ENCODE data around the gene ADAM22.

ADAM22 gene

DNA sequence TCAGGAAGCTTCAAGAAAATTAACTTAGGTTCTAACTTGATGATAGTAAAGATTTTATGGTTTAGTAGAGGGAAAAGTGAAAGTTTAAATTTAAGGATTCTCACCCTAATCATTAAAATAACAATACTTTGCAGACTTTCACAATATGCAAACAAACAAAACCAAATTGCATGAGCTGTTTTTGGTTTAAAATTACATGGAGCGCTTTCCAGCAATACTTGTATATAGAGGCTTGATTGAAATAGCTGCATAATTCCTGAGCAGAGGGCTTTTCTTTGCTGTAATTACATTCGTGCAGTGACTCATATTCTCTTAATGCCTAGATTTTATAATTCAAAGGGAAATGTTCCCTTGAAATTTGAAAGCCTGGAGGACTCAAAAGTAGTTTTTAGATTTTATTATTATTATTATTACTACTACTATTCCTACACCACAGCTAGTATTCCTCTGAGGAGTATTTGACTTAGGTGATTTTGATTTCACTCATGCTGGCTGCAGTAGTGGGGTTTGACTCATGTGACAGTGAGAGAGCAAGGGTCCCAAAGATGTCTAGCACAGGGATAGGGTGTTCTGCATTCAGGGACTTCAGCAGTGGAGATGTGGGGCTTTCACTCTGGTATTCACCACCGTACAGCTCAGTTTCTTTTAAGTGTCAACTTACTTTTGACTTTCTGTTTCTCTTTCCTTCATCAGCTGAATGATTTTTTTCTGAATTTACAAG is 138.1 kb downstream of the ADAM22 start:
- H3K4me1 ChIP-seq (ENCODE audit: control insufficient read depth, insufficient read depth, low read length), result peaks cover 2% of the 10 kb centered on the region; the same call in 1 of the 2 replicates
- no peaks in the 10 kb centered on the region for H3K9me3 ChIP-seq (ENCODE audit: control insufficient read depth, insufficient read depth, low read length)
- H3K4me3 ChIP-seq (ENCODE audit: low read length), result no peak overlapping the region
- DNase-seq (ENCODE audit: low read depth, low spot score), result no peak
- H3K36me3 ChIP-seq (ENCODE audit: control insufficient read depth, insufficient read depth, low read length), result no peaks in the 10 kb centered on the region
- no peak overlapping the region for H3K27ac ChIP-seq (ENCODE audit: low read length)
- no CpG with 5 or more reads among the region's 3 CpGs for WGBS (ENCODE audit: insufficient coverage, insufficient read length)
- H3K27me3 ChIP-seq (ENCODE audit: control insufficient read depth, insufficient read depth, low read length), result no peaks in the 10 kb centered on the region

GRCh38 chr7:88072715-88073055 is 138.6 kb downstream of the ADAM22 start:
- no peak for DNase-seq (ENCODE audit: low read depth, low spot score)
- no CpG with 5 or more reads among the region's 1 CpG for WGBS (ENCODE audit: insufficient coverage, insufficient read length)
- Histone ChIP-seq H3K9me3 (ENCODE audit: control insufficient read depth, insufficient read depth, low read length) (no peaks in the 10 kb centered on the region), H3K4me1 (ENCODE audit: control insufficient read depth, insufficient read depth, low read length) (peaks cover 2% of the 10 kb centered on the region; the same call in 1 of the 2 replicates), H3K36me3 (ENCODE audit: control insufficient read depth, insufficient read depth, low read length) (no peaks in the 10 kb centered on the region), H3K27ac (ENCODE audit: low read length) (no peak overlapping the region), H3K27me3 (ENCODE audit: control insufficient read depth, insufficient read depth, low read length) (no peaks in the 10 kb centered on the region), H3K4me3 (ENCODE audit: low read length) (no peak overlapping the region)

DNA sequence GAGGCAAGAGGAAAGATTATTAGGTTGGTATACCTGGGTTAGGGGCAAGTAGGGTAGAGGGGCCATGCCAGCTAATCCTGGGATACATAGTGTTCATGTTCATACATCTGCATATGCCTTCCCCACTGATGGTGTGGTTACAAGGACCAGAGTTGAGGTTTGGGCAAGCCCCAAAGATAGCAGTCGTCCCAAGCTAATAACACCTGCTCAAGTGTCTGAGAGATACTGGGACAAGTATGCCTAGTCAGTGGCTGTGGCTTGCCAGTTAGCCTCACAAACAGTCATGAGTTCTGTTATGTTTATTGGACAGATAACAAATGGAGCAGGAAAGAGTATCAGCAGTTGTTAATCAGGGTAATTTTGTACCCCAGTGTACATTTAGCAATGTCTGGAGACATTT is 139.6 kb downstream of the ADAM22 start:
- Histone ChIP-seq H3K4me1 (ENCODE audit: control insufficient read depth, insufficient read depth, low read length) (peaks cover 2% of the 10 kb centered on the region; the same call in 1 of the 2 replicates), H3K27ac (ENCODE audit: low read length) (no peak overlapping the region)
- DNase-seq (ENCODE audit: low read depth, low spot score), result no peak

GRCh38 chr7:88075216-88075615 is 141.2 kb downstream of the ADAM22 start:
- no peaks in the 10 kb centered on the region for H3K9me3 ChIP-seq (ENCODE audit: control insufficient read depth, insufficient read depth, low read length)
- H3K27ac ChIP-seq (ENCODE audit: low read length), result no peak overlapping the region
- no peaks in the 10 kb centered on the region for H3K36me3 ChIP-seq (ENCODE audit: control insufficient read depth, insufficient read depth, low read length)
- H3K4me1 ChIP-seq (ENCODE audit: control insufficient read depth, insufficient read depth, low read length), result no peaks in the 10 kb centered on the region
- no peak overlapping the region for H3K4me3 ChIP-seq (ENCODE audit: low read length)
- DNase-seq (ENCODE audit: low read depth, low spot score), result no peak
- no peaks in the 10 kb centered on the region for H3K27me3 ChIP-seq (ENCODE audit: control insufficient read depth, insufficient read depth, low read length)
- WGBS (ENCODE audit: insufficient coverage, insufficient read length), result no CpG with 5 or more reads among the region's 2 CpGs

More for the DNA sequence above, 139.6 kb downstream of the ADAM22 start:
- no CpG with 5 or more reads among the region's 1 CpG for WGBS (ENCODE audit: insufficient coverage, insufficient read length)
- Histone ChIP-seq H3K27me3 (ENCODE audit: control insufficient read depth, insufficient read depth, low read length) (no peaks in the 10 kb centered on the region), H3K36me3 (ENCODE audit: control insufficient read depth, insufficient read depth, low read length) (no peaks in the 10 kb centered on the region), H3K4me3 (ENCODE audit: low read length) (no peak overlapping the region), H3K9me3 (ENCODE audit: control insufficient read depth, insufficient read depth, low read length) (no peaks in the 10 kb centered on the region)

DNA sequence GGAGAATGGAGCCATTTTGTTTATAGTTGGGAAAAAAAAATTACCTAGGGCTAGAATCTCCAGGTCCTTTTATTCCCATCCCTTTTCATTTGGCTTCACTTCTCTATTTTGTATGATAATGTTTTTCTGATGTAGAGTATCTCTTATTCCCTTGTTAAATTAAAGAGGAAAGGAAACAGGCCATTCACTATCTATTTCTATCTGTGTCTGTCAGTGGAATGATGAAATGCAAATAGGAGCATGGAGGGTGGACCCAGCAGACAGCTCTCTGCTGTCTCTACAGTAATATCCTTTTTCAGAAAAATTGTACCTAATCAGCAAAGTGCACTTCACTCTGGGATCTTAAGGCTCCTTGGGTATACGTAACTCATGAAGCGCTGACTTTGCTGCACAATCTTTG is 149.8 kb downstream of the ADAM22 start:
- H3K27ac ChIP-seq (ENCODE audit: low read length), result no peak overlapping the region
- H3K9me3 ChIP-seq (ENCODE audit: control insufficient read depth, insufficient read depth, low read length), result no peaks in the 10 kb centered on the region
- no peak for DNase-seq (ENCODE audit: low read depth, low spot score)
- H3K4me3 ChIP-seq (ENCODE audit: low read length), result no peak overlapping the region
- no CpG with 5 or more reads among the region's 2 CpGs for WGBS (ENCODE audit: insufficient coverage, insufficient read length)
- no peaks in the 10 kb centered on the region for H3K4me1 ChIP-seq (ENCODE audit: control insufficient read depth, insufficient read depth, low read length)
- H3K36me3 ChIP-seq (ENCODE audit: control insufficient read depth, insufficient read depth, low read length), result no peaks in the 10 kb centered on the region
- H3K27me3 ChIP-seq (ENCODE audit: control insufficient read depth, insufficient read depth, low read length), result no peaks in the 10 kb centered on the region

- H3K4me3 ChIP-seq (ENCODE audit: low read length), result no peak overlapping the region
- no peak for DNase-seq (ENCODE audit: low read depth, low spot score)
- no peak overlapping the region for H3K27ac ChIP-seq (ENCODE audit: low read length)
- no peaks in the 10 kb centered on the region for H3K36me3 ChIP-seq (ENCODE audit: control insufficient read depth, insufficient read depth, low read length)
- H3K9me3 ChIP-seq (ENCODE audit: control insufficient read depth, insufficient read depth, low read length), result no peaks in the 10 kb centered on the region
- WGBS (ENCODE audit: insufficient coverage, insufficient read length), result no CpG with 5 or more reads among the region's 1 CpG
- no peaks in the 10 kb centered on the region for H3K27me3 ChIP-seq (ENCODE audit: control insufficient read depth, insufficient read depth, low read length)
- H3K4me1 ChIP-seq (ENCODE audit: control insufficient read depth, insufficient read depth, low read length), result no peaks in the 10 kb centered on the region
These were observed 155.5 kb downstream of the ADAM22 start for GRCh38 chr7:88089561-88089960.

DNA sequence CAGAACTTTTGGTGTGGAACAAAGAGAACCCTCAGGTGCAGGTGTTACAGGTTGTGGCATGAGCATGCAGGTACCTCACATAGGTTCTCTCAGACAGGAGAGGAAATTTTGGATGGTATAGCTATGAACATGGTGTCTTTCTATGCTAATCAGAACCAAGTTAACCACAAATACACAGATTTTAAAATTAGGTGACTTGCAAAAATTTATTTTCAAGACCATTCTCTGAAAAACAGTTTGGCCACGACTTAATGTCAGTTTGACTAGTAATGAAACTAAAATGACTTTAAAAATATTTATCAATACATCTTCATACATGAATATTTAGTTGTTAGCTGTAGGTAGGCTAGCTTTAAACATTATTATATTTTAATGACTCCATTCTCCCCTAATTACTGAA is 156.2 kb downstream of the ADAM22 start:
- H3K9me3 ChIP-seq (ENCODE audit: control insufficient read depth, insufficient read depth, low read length), result no peaks in the 10 kb centered on the region
- H3K36me3 ChIP-seq (ENCODE audit: control insufficient read depth, insufficient read depth, low read length), result no peaks in the 10 kb centered on the region
- no peaks in the 10 kb centered on the region for H3K4me1 ChIP-seq (ENCODE audit: control insufficient read depth, insufficient read depth, low read length)
- no CpG with 5 or more reads among the region's 1 CpG for WGBS (ENCODE audit: insufficient coverage, insufficient read length)
- H3K4me3 ChIP-seq (ENCODE audit: low read length), result no peak overlapping the region
- no peak for DNase-seq (ENCODE audit: low read depth, low spot score)
- no peak overlapping the region for H3K27ac ChIP-seq (ENCODE audit: low read length)
- no peaks in the 10 kb centered on the region for H3K27me3 ChIP-seq (ENCODE audit: control insufficient read depth, insufficient read depth, low read length)

DNA sequence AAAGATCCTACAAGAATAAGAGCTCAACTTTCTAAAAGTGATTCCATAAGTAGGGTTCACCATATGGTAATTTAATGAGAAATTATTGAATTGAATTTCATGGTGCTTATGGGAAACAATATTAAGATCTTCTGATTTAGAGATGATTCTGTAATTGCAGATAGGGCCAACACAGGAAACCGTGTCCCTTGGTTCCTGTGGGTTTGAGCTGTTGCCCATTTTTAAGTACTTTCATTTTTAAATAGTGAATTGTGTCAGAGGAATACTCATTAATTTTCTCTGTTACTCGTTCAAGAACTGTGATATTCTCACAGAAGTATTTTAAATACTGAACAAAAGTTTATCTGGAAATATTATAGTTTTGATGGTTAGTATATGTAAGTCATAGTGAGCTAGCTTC is 156.6 kb downstream of the ADAM22 start:
- H3K36me3 ChIP-seq (ENCODE audit: control insufficient read depth, insufficient read depth, low read length), result no peaks in the 10 kb centered on the region
- no peak overlapping the region for H3K27ac ChIP-seq (ENCODE audit: low read length)
- no peaks in the 10 kb centered on the region for H3K27me3 ChIP-seq (ENCODE audit: control insufficient read depth, insufficient read depth, low read length)
- no peak for DNase-seq (ENCODE audit: low read depth, low spot score)
- no peaks in the 10 kb centered on the region for H3K4me1 ChIP-seq (ENCODE audit: control insufficient read depth, insufficient read depth, low read length)
- H3K9me3 ChIP-seq (ENCODE audit: control insufficient read depth, insufficient read depth, low read length), result no peaks in the 10 kb centered on the region
- WGBS (ENCODE audit: insufficient coverage, insufficient read length), result no CpG with 5 or more reads among the region's 2 CpGs
- H3K4me3 ChIP-seq (ENCODE audit: low read length), result no peak overlapping the region

GRCh38 chr7:88091988-88092675 is 158.1 kb downstream of the ADAM22 start:
- WGBS (ENCODE audit: insufficient coverage, insufficient read length), result no CpG with 5 or more reads among the region's 3 CpGs
- Histone ChIP-seq H3K27ac (ENCODE audit: low read length) (no peak overlapping the region), H3K9me3 (ENCODE audit: control insufficient read depth, insufficient read depth, low read length) (no peaks in the 10 kb centered on the region), H3K4me1 (ENCODE audit: control insufficient read depth, insufficient read depth, low read length) (no peaks in the 10 kb centered on the region), H3K36me3 (ENCODE audit: control insufficient read depth, insufficient read depth, low read length) (no peaks in the 10 kb centered on the region), H3K27me3 (ENCODE audit: control insufficient read depth, insufficient read depth, low read length) (no peaks in the 10 kb centered on the region), H3K4me3 (ENCODE audit: low read length) (no peak overlapping the region)
- DNase-seq (ENCODE audit: low read depth, low spot score), result no peak

DNA sequence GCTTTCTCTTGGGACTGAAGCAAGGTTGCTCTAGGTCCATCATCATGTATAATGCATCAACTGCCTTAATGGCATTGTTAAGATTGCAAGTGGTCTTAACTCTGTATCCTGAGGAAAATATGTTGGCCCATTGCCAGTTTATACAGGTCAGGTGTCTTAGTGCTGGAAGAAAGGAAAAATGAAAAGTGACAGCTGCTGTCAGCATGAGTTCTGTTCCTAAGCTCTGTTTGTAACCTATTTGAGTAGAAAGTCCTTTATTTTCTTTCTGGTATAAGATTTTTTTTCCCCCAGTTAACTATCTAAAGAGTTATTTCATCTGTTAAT is 158.6 kb downstream of the ADAM22 start:
- no peaks in the 10 kb centered on the region for H3K36me3 ChIP-seq (ENCODE audit: control insufficient read depth, insufficient read depth, low read length)
- no peaks in the 10 kb centered on the region for H3K27me3 ChIP-seq (ENCODE audit: control insufficient read depth, insufficient read depth, low read length)
- no peak overlapping the region for H3K4me3 ChIP-seq (ENCODE audit: low read length)
- H3K9me3 ChIP-seq (ENCODE audit: control insufficient read depth, insufficient read depth, low read length), result no peaks in the 10 kb centered on the region
- no peak overlapping the region for H3K27ac ChIP-seq (ENCODE audit: low read length)
- no peak for DNase-seq (ENCODE audit: low read depth, low spot score)
- H3K4me1 ChIP-seq (ENCODE audit: control insufficient read depth, insufficient read depth, low read length), result no peaks in the 10 kb centered on the region

GRCh38 chr7:88101769-88102168 is 167.7 kb downstream of the ADAM22 start:
- WGBS (ENCODE audit: insufficient coverage, insufficient read length), result no CpG with 5 or more reads among the region's 1 CpG
- no peaks in the 10 kb centered on the region for H3K4me1 ChIP-seq (ENCODE audit: control insufficient read depth, insufficient read depth, low read length)
- no peak for DNase-seq (ENCODE audit: low read depth, low spot score)
- no peaks in the 10 kb centered on the region for H3K27me3 ChIP-seq (ENCODE audit: control insufficient read depth, insufficient read depth, low read length)
- no peak overlapping the region for H3K4me3 ChIP-seq (ENCODE audit: low read length)
- no peaks in the 10 kb centered on the region for H3K9me3 ChIP-seq (ENCODE audit: control insufficient read depth, insufficient read depth, low read length)
- H3K36me3 ChIP-seq (ENCODE audit: control insufficient read depth, insufficient read depth, low read length), result no peaks in the 10 kb centered on the region
- no peak overlapping the region for H3K27ac ChIP-seq (ENCODE audit: low read length)
